H1 (cell line): ENCODE data around the gene DCDC1. TPM values are rescaled to one million over a fixed set of nuclear protein-coding genes. Genes with fewer than 3 reads are reported as not detected.

Experiments used
- JUND ChIP-seq: IDR thresholded peaks from 2 replicates; pipeline ENCODE4 v1.6.1; 2011; ENCODE audit warnings: mild to moderate bottlenecking, improper control_type of control experiment, low read length
- NRF1 ChIP-seq: IDR thresholded peaks from 2 replicates; pipeline ENCODE4 v1.6.1; 2011; ENCODE audit warnings: mild to moderate bottlenecking, low read depth, low read length, improper control_type of control experiment
- polyA plus RNA-seq, 7 experiments: library from polyadenylated mRNA; depleted of rRNA in 3 of 7; stranded (reverse) in 5 of 7; unstranded in 2 of 7; fragments of >200 nt in 5 of 7; fragments of 200-250 nt in 2 of 7; gene quantifications; 1 replicate in 5 of 7; 2 replicates in 1 of 7; 4 replicates in 1 of 7; pipeline versions ENCODE4 v1.2.1 to v1.2.3, GENCODE V29; 2011 to 2013; ENCODE audit warnings: missing spikeins in 2 of 7, mixed read lengths in 2 of 7
- total RNA-seq: library from RNA; stranded (reverse); fragmentation: NEBNext Ultra II Directional; extraction: Animal tissue kit (Norgen Biotek cat#: 25700); gene quantifications from 2 replicates; pipeline ENCODE4 v1.2.1, GENCODE V29; 2021

The DCDC1 gene
- total and polyA plus RNA-seq, 2 of the 8 experiments (the other 6 are each of a cell fraction or from before 2014, with no cell fraction given): 0.15 to 0.56 TPM

DNA sequence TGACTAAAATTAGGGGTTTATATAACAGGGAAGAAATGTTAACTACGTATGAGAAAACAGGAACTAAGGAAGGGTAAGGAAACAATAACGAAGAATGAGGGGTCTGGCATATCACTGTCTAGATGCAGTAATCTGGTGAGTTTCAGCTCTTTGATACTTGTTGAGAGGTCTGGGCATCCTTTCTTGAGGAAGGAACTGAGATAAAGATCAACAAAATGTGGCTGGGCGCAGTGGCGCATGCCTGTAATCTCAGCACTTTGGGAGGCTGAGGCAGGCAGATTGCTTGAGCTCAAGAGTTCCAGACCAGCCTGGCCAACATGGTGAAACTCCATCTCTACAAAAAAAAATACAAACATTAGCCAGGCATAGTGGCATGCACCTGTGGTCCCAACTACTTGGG, 2.7 kb downstream of the DCDC1 start (continued):
- TF ChIP-seq JUND: no peak
- no peak for TF ChIP-seq NRF1
